Stomach smooth muscle (tissue), 2 donors: ENCODE data around the gene GNAI2.

ENCODE experiments used
- H3K27ac ChIP-seq: one replicate; pipeline ENCODE4 v1.7.0; 2013; ENCODE audit warnings: mild to moderate bottlenecking, low read length, inconsistent platforms
- H3K27me3 ChIP-seq, 2 donors: one replicate each; pipeline ENCODE4 v1.7.0; 2013; ENCODE audit warnings: low read length in 2 of 2; ENCODE audit not compliant: insufficient read depth in 2 of 2, control insufficient read depth in 1 of 2
- H3K36me3 ChIP-seq, 2 donors: one replicate each; pipeline ENCODE4 v1.7.0; 2013; ENCODE audit warnings: low read length in 2 of 2; ENCODE audit not compliant: control insufficient read depth in 2 of 2, insufficient read depth in 2 of 2
- H3K4me1 ChIP-seq: one replicate; pipeline ENCODE4 v1.7.0; 2013; ENCODE audit warnings: low read length; ENCODE audit not compliant: control insufficient read depth, insufficient read depth
- H3K4me3 ChIP-seq, 2 donors: one replicate each; pipeline ENCODE4 v1.7.0; 2013; ENCODE audit warnings: low read length in 2 of 2
- H3K9ac ChIP-seq, 2 donors: one replicate each; pipeline ENCODE4 v1.7.0; 2013; ENCODE audit warnings: low read length in 2 of 2, mild to moderate bottlenecking in 1 of 2
- H3K9me3 ChIP-seq, 2 donors: one replicate each; pipeline ENCODE4 v1.7.0; 2013; ENCODE audit warnings: low read length in 2 of 2; ENCODE audit not compliant: control insufficient read depth in 2 of 2
- donor health status: healthy.
- donor health status: Pancreatic carcinoma.

GNAI2 gene

GRCh38 chr3:50245831-50246516 lies 10.0 kb downstream of the GNAI2 start:
- H3K27ac ChIP-seq, result peak overlapping the region; percentile 58
- peaks cover 0 to 8% of the 10 kb centered on the region in 2 donors for H3K36me3 ChIP-seq
- H3K4me1 ChIP-seq, result peaks cover 87% of the 10 kb centered on the region
- peak overlapping the region; percentile 8 to 58 for H3K9ac ChIP-seq
- H3K27me3 ChIP-seq, result no peaks in the 10 kb centered on the region
- peak overlapping the region; percentile 54 to 68 for H3K4me3 ChIP-seq
- no peaks in the 10 kb centered on the region for H3K9me3 ChIP-seq

- peak overlapping the region in 1 of 2 donors; percentile 21 for H3K9ac ChIP-seq
- H3K4me1 ChIP-seq, result peaks cover 85% of the 10 kb centered on the region
- peak overlapping the region; percentile 58 for H3K27ac ChIP-seq
- peak overlapping the region in 1 of 2 donors; percentile 68 for H3K4me3 ChIP-seq
- no peaks in the 10 kb centered on the region for H3K27me3 ChIP-seq
- H3K9me3 ChIP-seq, result no peaks in the 10 kb centered on the region
- H3K36me3 ChIP-seq, result peaks cover 0 to 8% of the 10 kb centered on the region in 2 donors
Measured at GRCh38 chr3:50246517-50246954, 10.5 kb downstream of the GNAI2 start.

GRCh38 chr3:50248387-50248786 lies 12.4 kb downstream of the GNAI2 start:
- Histone ChIP-seq H3K36me3 (peaks cover 9 to 18% of the 10 kb centered on the region in 2 donors), H3K4me1 (peaks cover 75% of the 10 kb centered on the region), H3K27me3 (no peaks in the 10 kb centered on the region), H3K9me3 (no peaks in the 10 kb centered on the region), H3K27ac (peak overlapping the region; percentile 31), H3K9ac (no peak overlapping the region), H3K4me3 (peak overlapping the region in 1 of 2 donors; percentile 15)

GRCh38 chr3:50249457-50249856 lies 13.5 kb downstream of the GNAI2 start:
- Histone ChIP-seq H3K4me1 (peaks cover 69% of the 10 kb centered on the region), H3K4me3 (no peak overlapping the region), H3K27ac (no peak overlapping the region), H3K9me3 (no peaks in the 10 kb centered on the region), H3K36me3 (peaks cover 9 to 23% of the 10 kb centered on the region in 2 donors), H3K27me3 (no peaks in the 10 kb centered on the region), H3K9ac (no peak overlapping the region)

- no peak overlapping the region for H3K9ac ChIP-seq
Measured at GRCh38 chr3:50250514-50250913, 14.5 kb downstream of the GNAI2 start.

GRCh38 chr3:50251220-50251619 lies 15.2 kb downstream of the GNAI2 start:
- H3K36me3 ChIP-seq, result peaks cover 13 to 32% of the 10 kb centered on the region in 2 donors
- no peaks in the 10 kb centered on the region for H3K27me3 ChIP-seq
- H3K9ac ChIP-seq, result no peak overlapping the region
- no peaks in the 10 kb centered on the region for H3K9me3 ChIP-seq
- H3K4me3 ChIP-seq, result no peak overlapping the region
- H3K27ac ChIP-seq, result no peak overlapping the region
- peaks cover 63% of the 10 kb centered on the region for H3K4me1 ChIP-seq

More at GRCh38 chr3:50250514-50250913, 14.5 kb downstream of the GNAI2 start:
- no peaks in the 10 kb centered on the region for H3K27me3 ChIP-seq
- no peaks in the 10 kb centered on the region for H3K9me3 ChIP-seq
- H3K36me3 ChIP-seq, result peaks cover 12 to 30% of the 10 kb centered on the region in 2 donors
- peaks cover 69% of the 10 kb centered on the region for H3K4me1 ChIP-seq
- no peak overlapping the region for H3K27ac ChIP-seq
- no peak overlapping the region for H3K4me3 ChIP-seq

- peaks cover 36% of the 10 kb centered on the region for H3K4me1 ChIP-seq
- no peak overlapping the region for H3K9ac ChIP-seq
- H3K27ac ChIP-seq, result peak overlapping the region; percentile 41
- H3K27me3 ChIP-seq, result no peaks in the 10 kb centered on the region
- H3K9me3 ChIP-seq, result peaks cover 0 to 4% of the 10 kb centered on the region in 2 donors
- peaks cover 31 to 46% of the 10 kb centered on the region in 2 donors for H3K36me3 ChIP-seq
- H3K4me3 ChIP-seq, result no peak overlapping the region
Measured at GRCh38 chr3:50254577-50255250, 18.7 kb downstream of the GNAI2 start.

GRCh38 chr3:50255251-50255615 lies 19.2 kb downstream of the GNAI2 start:
- Histone ChIP-seq H3K9me3 (peaks cover 0 to 4% of the 10 kb centered on the region in 2 donors), H3K4me3 (no peak overlapping the region), H3K4me1 (peaks cover 33% of the 10 kb centered on the region), H3K27ac (no peak overlapping the region), H3K27me3 (no peaks in the 10 kb centered on the region), H3K36me3 (peaks cover 31 to 43% of the 10 kb centered on the region in 2 donors), H3K9ac (no peak overlapping the region)

- H3K27me3 ChIP-seq, result no peaks in the 10 kb centered on the region
- H3K4me1 ChIP-seq, result peaks cover 39% of the 10 kb centered on the region
- H3K27ac ChIP-seq, result no peak overlapping the region
- H3K9ac ChIP-seq, result no peak overlapping the region
- peaks cover 28 to 37% of the 10 kb centered on the region in 2 donors for H3K36me3 ChIP-seq
- H3K4me3 ChIP-seq, result no peak overlapping the region
- H3K9me3 ChIP-seq, result peaks cover 0 to 4% of the 10 kb centered on the region in 2 donors
Measured at GRCh38 chr3:50256978-50257890, 21.2 kb downstream of the GNAI2 start.

- no peaks in the 10 kb centered on the region for H3K27me3 ChIP-seq
- H3K4me1 ChIP-seq, result peaks cover 39% of the 10 kb centered on the region
- H3K27ac ChIP-seq, result peak overlapping the region; percentile 94
- peaks cover 23 to 32% of the 10 kb centered on the region in 2 donors for H3K36me3 ChIP-seq
- H3K9me3 ChIP-seq, result peaks cover 0 to 4% of the 10 kb centered on the region in 2 donors
- H3K4me3 ChIP-seq, result no peak overlapping the region
- H3K9ac ChIP-seq, result no peak overlapping the region
Measured at GRCh38 chr3:50258029-50258680, 22.2 kb downstream of the GNAI2 start.
